GM18519 (cell line): Measurements from ENCODE around the gene HEXA.
A peak's percentile ranks its signal among the peaks of the same experiment; 100 is the strongest.
"Not testable (repeated sequence)": the region's sequence is repeated elsewhere in the genome, so short reads cannot be mapped to it uniquely, and the experiment has no call there.

Experiments
- ATAC-seq: cut with Tn5 transposase; IDR thresholded peaks from one replicate; pipeline ENCODE4 v1.9.1; 2021; ENCODE audit warnings: mild to moderate bottlenecking, moderate library complexity; ENCODE audit not compliant: unreplicated experiment, low FRiP score

HEXA gene

DNA sequence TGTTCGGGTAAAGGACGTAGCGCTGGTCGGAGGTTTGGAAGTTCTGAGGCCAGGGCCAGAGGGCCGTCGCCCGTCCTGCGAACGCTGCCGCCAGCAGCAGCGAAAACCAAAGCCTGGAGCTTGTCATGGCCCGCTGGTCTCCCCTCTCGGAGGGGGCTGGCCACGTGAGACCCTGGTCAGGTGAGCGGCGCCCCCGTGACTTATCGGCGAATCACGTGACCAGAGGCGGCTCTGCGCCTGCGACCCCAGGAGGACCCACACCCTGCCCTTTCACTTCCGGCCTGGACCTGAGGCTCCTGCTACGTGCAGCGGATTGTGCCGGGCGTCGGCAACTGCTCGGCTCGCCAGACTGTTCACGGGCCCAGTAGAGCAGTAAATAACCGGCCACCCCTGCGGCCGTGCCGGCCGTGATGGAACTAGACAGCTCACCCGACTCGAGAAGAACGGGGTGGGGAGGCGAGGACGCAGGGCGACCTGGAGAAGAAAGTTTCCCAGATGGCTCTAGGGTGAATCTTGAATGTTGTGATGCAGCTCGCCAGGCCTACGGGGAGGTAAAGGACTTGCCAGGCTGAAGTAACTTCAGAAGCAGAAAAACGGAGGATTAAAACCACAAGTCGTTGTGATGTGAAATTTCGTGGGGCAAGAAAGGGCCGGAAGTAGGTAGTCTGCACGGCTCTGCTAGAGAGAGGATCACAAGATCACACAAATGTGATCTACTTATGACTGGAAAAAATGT is at the start of gene HEXA:
Gene HEXA, minus strand, starts transcription at position 169 of the 736 bp plus-strand sequence. Its CDS starts 42 bp downstream, at position 127.
- ATAC-seq, result peak; percentile 58

DNA sequence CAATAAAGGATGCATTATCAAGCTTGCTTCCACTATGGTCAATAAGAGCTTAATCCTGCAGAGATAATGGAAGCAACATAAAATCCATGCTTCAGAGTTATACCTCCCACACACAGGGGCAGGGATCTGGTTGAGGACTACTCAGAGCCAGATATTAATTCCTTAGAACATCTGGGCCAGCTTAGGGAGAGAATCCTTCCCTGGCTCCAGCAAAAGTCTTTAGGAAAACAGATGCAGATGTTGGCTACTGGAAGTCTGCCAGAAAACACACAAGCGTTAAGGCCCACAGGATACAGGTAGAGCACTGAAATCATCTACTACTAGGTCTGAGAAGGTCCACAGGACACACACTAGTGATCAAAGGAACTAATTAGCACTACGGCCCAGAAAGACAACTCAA is 47.4 kb upstream of the HEXA start:
- no peak for ATAC-seq

DNA sequence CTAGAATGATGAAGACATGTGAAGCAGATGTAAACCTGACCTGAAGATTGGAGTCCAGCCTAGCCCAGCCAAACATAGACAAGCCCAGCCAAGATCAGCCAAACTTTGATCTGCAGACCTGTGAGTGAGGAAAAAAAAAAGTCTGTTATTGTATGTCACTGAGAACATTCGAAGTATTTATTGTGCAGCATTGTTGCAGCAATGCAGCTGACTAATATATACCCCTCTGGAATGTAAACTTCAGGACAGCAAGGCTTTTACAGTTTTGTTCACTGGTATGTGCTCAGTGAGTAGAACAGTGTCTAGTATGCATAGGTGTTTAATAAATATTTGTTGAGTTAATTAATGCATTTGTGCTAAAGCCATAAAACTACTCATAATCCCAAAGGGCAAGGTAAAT is 45.7 kb upstream of the HEXA start:
- ATAC-seq, result no peak

DNA sequence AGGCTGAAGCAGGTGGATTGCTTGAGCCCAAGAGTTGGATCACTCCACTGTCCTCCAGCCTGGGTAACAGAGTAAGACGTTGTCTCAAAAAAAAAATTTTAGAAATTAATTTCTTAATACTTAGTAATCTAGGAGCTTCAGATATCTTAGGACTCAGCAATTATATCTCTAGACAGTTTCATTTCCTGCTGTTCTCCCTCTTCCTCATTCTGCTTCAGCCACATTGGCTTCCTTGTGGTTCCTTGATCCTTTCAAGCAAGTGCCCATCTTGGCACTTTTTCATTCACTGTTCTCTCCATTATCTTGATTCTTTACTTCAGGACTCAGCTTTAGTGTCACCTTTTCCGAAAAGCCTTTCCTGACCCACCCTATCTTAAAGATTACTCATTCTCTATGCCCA is 44.8 kb upstream of the HEXA start:
- no peak for ATAC-seq

DNA sequence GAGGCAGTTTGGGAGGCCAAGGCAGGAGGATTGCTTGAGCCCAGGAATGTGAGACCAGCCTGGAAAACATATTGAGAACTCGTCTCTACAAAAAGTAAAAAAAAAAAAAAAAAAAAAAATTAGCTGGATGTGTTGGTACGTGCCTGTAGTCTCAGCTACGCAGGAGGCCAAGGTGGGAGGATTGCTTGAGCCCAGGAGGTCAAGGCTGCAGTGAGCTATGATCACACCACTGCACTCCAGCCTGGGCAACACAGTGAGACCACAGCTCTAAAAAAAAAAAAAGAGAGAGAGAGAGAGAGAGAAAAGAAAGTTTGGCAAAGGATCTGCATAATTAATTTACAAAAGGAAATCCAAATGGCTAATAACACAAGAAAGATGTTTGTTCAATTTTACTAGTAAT is 44.0 kb upstream of the HEXA start:
- not testable (repeated sequence) for ATAC-seq

DNA sequence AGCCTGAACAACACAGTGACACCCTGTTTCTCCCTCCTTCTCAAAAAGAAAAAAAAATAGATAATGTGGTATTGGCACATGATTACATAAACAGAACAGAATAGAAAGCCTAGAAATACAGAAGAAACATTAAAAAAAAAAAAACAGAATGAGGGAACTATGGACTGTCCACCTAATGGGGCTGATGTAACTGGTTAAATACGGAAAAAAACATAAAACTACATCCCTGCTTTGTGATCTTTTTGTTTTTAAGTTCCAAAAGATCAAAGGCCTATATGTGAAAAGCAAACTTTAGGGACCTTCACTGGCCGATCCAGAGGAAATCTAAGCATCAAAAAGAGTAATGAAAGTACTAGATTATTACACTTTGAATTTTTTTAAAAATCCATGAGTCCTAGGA is 39.5 kb upstream of the HEXA start:
- no peak for ATAC-seq

DNA sequence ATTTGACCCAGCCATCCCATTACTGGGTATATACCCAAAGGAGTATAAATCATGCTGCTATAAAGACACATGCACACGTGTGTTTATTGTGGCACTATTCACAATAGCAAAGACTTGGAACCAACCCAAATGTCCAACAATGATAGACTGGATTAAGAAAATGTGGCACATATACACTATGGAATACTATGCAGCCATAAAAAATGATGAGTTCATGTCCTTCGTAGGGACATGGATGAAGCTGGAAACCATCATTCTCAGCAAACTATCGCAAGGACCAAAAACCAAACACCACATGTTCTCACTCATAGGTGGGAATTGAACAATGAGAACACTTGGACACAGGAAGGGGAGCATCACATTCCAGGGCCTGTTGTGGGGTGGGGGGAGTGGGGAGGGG is 37.5 kb upstream of the HEXA start:
- not testable (repeated sequence) for ATAC-seq

DNA sequence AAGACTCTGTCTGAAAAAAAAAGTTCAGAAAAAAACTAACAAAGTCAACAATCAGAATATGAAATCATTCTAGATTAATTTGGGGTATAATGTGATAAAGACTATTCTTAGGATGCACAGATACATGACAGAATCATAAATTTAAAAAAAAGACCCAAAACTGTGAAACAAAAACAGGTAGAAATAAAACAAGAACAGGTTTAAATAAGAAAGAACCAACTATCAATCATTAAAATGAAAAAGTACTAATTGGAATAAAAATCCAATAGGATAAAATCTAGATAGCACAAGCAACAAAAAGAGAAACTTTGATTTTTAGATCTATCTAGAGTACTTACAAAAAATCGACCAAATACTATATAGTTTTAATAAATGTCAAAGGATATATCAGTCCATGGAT is 35.7 kb upstream of the HEXA start:
- ATAC-seq, result no peak

DNA sequence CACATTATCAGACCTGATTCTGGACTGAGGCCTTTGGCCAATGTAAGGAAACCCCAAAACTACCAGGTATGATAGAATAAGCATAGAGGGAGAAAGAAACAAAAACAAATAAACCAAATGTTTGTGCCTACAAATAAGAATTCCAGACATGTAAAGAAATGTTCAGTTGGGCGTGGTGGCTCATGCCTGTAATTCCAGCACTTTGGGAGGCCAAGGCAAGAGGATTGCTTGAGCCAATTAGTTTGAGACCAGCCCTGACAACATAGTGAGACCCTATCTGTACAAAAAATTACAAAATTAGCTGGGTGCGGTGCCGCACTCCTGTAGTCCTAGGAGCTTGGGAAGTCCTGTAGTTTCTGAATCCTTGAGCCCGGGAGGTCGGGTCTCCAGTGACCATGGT is 35.3 kb upstream of the HEXA start:
- no peak for ATAC-seq

DNA sequence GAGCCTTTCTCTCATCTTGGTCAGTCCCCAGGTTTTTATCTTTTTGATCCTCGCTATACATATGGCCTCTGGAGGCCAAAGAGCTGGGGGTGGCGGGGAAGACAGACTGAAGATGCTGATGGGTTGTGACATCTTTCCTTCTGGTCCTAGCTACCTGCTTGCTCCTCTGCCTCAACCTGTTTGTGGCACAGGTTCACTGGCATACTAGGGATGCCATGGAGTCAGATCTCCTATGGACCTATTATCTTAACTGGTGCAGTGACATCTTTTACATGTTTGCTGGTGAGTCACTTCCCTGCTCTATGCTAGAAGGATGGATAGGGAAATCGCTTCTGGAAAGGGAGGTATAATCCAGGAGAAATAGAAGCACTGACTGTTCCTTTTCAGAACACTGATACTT is 31.1 kb upstream of the HEXA start:
- no peak for ATAC-seq

DNA sequence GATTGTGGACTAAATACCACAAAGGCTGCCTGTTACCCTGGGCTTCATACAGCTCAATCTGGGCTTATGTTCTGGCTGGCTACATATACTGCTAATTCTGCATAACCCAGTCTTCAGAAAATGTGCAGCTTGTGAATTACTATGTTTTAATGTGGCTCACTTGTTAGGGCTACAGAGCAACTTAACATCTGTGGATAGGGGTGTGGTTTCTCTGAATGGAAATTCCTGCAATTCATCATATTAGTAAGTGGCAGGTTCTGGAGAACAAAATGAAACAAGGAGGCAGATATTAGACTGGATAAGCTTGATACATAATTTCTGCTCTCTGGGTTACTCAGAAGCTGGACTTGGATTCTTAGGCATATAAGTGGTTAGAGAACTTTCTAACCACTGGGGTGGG is 29.0 kb upstream of the HEXA start:
- ATAC-seq, result no peak

DNA sequence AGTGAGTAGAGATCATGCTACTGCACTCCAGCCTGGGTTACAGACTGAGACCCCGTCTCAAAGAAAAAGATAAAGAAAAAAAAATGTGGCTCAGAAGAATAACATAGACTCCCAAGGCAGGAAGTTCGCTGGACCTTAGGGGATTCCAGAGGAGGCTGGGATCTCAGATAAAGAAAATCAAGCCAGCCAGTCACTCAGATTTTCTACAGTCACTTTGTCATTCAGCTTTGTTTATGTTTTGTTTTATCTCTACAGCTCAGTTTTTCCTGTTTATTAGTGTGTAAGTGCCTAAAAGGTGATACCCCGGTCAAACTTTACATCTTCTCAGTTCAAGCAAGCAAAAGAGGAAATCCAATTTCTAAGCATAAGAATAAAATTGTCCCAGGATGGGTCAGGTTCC is 28.5 kb upstream of the HEXA start:
- no peak for ATAC-seq

DNA sequence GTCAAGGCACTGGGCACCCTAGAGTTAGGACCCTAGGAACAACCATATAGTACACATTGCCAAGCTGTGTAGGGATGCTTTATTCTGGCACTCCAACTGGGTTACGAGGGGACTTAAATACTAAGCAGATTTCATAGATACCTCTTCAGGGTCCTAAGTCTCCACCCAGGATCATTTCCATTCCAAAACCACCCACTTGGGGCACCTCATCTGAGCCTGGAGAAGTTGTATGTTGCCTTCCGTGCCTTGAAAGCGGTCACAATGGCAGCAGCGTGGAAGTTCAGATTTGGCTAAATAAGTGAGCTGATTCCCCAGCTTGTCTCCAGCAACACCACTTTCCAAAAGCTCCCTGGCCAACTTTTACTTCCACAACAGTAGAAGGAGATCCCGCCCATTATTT is 26.9 kb upstream of the HEXA start:
- ATAC-seq, result no peak

DNA sequence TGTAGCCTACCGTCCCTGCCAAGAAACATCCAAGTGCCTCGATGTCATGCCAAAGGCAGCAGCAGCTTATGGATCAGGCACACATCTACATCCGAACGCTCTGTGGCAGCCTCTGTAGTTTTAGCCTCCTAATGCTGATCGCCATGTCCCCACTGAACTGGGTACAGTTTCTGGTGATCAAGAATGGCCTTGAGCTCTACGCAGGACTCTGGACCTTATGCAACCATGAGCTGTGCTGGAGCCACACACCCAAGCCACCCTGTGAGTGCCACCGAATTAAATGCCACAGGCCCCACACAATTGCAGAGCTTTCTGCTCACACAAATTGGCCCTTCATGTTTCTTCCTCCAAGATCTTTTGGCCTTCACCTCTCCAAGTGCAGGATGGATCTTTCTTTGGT is 22.8 kb upstream of the HEXA start:
- ATAC-seq, result no peak

DNA sequence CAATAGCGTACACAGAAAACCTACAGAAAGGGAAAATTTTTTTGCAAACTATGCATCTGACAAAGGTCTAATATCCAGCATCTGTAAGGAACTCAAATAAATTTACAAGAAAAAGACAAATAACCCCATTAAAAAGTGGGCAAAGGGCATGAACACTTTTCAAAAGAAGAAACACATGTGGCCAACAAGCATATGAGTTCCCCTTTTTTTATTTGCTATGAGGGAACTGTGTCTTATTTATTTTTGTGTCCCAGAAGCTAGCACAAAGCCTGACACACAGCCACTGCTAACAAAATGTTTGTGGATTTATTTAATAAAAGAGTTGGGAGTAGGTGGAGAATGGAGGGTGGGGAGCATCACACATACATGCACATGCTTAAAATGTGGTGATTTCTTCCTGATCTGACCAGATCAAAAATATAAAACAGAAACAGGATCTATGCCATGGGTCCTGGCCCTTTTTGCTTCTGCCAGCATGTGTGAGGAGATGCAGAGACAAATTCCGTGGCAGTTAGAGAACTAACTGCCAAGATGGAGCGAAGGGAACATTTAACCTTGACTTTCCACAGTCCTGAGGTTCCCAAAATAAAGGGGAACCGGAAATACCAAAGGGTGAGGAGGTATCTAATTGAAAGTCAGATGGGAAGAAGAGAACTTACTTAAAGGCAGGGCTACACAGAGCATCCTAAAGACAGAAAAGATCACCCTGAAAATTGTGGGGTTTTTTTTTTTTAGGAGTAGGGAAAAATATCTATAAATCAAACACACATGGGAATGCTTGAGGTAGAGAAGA is 22.2 kb upstream of the HEXA start, which contains the start of gene TMEM202:
Gene TMEM202, plus strand, starts transcription at position 510 of the 793 bp plus-strand sequence. Its CDS starts 22 bp downstream, at position 532.
- ATAC-seq, result no peak

DNA sequence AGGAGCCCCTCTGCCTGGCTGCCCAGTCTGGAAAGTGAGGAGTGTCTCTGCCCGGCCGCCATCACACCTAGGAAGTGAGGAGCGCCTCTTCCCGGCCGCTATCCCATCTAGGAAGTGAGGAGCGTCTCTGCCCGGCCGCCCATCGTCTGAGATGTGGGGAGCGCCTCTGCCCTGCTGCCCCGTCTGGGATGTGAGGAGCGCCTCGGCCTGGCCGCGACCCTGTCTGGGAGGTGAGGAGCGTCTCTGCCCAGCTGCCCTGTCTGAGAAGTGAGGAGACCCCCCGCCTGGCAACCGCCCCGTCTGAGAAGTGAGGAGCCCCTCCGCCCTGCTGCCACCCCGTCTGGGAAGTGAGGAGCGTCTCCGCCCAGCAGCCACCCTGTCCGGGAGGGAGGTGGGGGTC is 20.5 kb upstream of the HEXA start:
- not testable (repeated sequence) for ATAC-seq

DNA sequence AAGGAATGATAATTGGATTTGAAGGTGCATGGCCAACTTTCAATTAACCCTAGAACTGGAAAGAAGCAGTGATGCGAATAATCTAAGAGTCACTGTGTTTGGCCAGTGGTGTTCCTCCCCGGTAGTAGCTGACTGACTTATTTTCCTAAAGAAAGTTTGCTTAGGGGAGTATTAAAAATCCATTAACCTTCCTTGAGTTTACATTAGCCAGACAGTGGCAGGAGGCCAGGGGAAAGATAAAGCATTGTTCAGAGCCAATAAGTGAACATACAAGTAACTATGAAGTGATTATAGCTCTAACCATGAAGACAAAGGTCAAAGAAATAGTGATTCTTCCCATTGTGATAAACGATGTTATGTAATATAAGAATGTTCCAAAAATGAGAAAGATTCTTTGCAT is 13.4 kb upstream of the HEXA start:
- no peak for ATAC-seq

DNA sequence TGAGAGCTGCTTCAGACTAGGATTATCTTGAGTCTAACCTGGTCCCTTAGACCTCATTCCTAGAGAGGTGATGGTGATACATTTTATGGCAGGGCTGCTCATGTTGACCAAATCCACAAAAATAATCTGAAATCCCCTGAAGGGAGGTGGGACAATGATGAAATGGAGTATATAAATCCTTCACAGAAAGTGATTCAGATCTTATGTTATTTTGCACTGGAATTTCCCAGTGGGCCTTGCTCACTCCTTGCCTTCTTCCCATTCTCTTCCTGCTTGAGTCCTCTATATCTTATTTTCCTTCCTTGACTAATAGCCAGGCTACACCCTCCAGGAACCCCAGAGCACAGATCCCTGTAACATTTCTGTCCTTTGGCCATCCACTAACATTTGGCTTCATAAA is 11.9 kb upstream of the HEXA start:
- ATAC-seq, result no peak

DNA sequence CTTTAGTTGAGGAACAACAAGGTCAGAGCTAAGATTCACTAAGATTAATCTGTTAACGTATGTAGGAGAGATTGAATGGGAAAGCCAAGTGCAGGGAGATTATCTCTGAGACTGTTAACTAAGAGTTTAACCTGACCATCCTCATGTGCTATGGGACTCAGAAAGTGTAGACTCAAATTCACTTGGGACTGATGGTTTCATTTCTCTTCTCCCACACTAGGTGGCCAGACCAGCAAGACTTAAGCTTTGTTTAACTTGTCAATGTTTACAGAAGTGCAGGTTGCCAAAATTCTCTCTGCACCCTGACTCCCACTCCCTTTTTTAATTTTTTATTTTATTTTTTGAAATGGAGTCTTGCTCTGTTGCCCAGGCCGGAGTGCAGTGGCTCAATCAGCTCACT is 6.3 kb upstream of the HEXA start:
- no peak for ATAC-seq

DNA sequence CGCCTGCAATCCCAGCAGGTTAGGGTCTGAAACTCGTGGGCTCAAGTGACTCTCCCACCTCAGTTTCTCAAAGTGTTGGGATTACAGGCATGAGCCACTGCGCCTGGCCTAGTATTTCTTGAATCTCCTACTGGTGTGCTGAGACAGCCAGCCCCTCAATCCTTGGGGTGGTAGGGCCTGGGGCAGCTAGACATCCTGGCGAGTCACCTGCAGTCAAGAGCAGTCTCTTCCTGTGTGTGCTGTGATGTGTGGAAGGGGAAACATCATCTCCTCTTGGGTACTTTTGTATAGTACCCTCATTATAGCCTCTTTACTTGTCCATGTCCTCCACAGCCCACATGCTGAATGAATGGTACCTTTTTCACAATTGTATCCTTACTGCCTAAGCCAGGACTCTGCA is 4.9 kb upstream of the HEXA start:
- no peak for ATAC-seq

DNA sequence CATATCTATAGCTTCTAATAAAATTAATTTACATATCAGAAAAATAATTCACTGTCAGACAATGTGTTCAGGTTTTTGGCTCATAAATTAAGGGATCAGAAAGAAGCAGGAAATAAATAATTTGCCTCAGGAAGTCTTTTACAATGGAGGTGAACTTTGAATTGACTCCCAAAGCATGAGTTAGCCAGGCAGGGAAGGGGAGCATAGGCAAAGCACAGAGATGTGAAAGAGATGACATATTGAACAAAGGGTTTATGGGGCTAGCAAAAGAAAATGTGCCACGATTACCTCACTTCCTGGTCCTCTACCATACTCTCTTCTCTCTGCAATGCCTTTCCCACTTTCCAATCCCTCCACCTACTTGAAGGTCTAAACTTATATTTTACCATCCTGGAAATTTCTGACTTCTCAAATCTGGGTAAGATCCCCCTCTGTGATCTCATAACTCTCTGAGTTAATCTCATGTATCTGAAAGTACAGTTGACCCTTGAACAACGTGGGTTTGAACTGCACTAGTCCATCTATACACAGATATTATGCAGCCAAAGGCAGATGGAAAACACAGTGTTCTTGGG is 4.1 kb upstream of the HEXA start:
- no peak for ATAC-seq

DNA sequence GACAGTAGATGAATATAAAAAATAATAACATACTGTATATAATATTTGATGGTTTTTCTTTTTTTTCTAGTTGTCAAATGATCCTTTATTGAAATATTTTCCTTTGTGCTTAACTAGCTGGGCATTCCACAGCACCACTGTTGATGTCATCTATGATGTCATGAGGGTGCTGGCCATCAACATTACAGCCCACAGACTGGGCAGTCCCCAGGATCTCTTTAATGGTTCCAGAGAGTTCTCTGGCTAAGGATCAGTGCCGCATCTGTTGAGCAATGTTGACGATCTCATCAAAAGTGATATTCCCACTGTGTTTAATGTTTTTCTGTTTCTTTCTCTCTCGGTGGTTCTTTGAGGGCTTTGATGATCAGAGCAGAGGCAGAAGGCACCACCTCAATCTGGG is 3.3 kb upstream of the HEXA start:
- not testable (repeated sequence) for ATAC-seq
